H1 (cell line): Measurements from ENCODE around the gene TMEM245. TPM values are rescaled to one million over a fixed set of nuclear protein-coding genes. Genes with fewer than 3 reads are reported as not detected.

Experiments used
- CTCF ChIA-PET: fragments of 300-600 bp; sonication (Branson Sonifier 250); formaldehyde crosslinking; loops from one replicate; lab custom pipeline; 2021; ENCODE audit not compliant: partially characterized antibody; lab: Charles Lee
- POLR2A ChIA-PET: fragments of 300-600 bp; sonication (Branson Sonifier 250); formaldehyde crosslinking; loops from one replicate; lab custom pipeline; 2021; ENCODE audit warnings: inconsistent platforms; ENCODE audit not compliant: partially characterized antibody; lab: Charles Lee
- DNase-seq, 2 experiments: peaks; one replicate each; pipeline versions ENCODE4 v3.0.0 to v3.0.0-alpha.2; 2010 to 2022; ENCODE audit warnings: low spot score in 2 of 2, low read depth in 1 of 2, mixed read lengths in 1 of 2
- FAIRE-seq: peaks from 2 replicates; lab custom pipeline; 2011; peaks lifted over from hg19 to GRCh38; lab: Jason Lieb, UNC
- H2AFZ ChIP-seq: 2 replicates; pipeline ENCODE4 v1.8.1; 2012; ENCODE audit warnings: low read length, inconsistent platforms
- H2AK5ac ChIP-seq: 2 replicates; pipeline ENCODE4 v1.6.1; 2013; ENCODE audit warnings: low read depth, low read length
- H2BK120ac ChIP-seq: replicated peaks from 2 replicates; pipeline ENCODE3; 2013; ENCODE audit warnings: low read depth, low read length, inconsistent platforms
- H2BK12ac ChIP-seq: 2 replicates; pipeline ENCODE4 v1.6.1; 2013; ENCODE audit warnings: low read depth, low read length
- H2BK15ac ChIP-seq: 2 replicates; pipeline ENCODE4 v1.6.1; 2013; ENCODE audit warnings: low read length
- H2BK20ac ChIP-seq: 2 replicates; pipeline ENCODE4 v1.6.1; 2013; ENCODE audit warnings: low read length
- H2BK5ac ChIP-seq: 2 replicates; pipeline ENCODE4 v1.6.1; 2013; ENCODE audit warnings: low read depth, low read length
- H3K14ac ChIP-seq: 2 replicates; pipeline ENCODE4 v1.6.1; 2013; ENCODE audit warnings: inconsistent platforms; ENCODE audit not compliant: insufficient read length
- H3K18ac ChIP-seq: 2 replicates; pipeline ENCODE4 v1.6.1; 2013; ENCODE audit warnings: low read length; ENCODE audit errors: extremely low read depth
- H3K23ac ChIP-seq: 2 replicates; pipeline ENCODE4 v1.6.1; 2013; ENCODE audit warnings: inconsistent platforms; ENCODE audit not compliant: insufficient read length
- H3K23me2 ChIP-seq: 2 replicates; pipeline ENCODE4 v1.6.1; 2013; ENCODE audit warnings: low read depth, low read length
- H3K27ac ChIP-seq: 2 replicates; pipeline ENCODE4 v1.6.1; 2011; ENCODE audit warnings: low read depth, low read length, inconsistent platforms
- H3K27me3 ChIP-seq, 4 experiments: replicated peaks in 1 of 4; 1 replicate in 1 of 4; 2 replicates in 3 of 4; pipeline versions ENCODE4 v1.6.1 to v1.8.1; 2011 to 2013; ENCODE audit warnings: low read length in 3 of 4, mild to moderate bottlenecking in 3 of 4, inconsistent platforms in 2 of 4, mixed read lengths in 2 of 4, moderate library complexity in 1 of 4; ENCODE audit not compliant: control insufficient read depth in 3 of 4, insufficient read depth in 3 of 4; ENCODE audit errors: extremely low read depth in 1 of 4
- H3K36me3 ChIP-seq, 4 experiments: 2 replicates each; pipeline versions ENCODE4 v1.6.1 to v1.8.1; 2011 to 2013; ENCODE audit warnings: mild to moderate bottlenecking in 4 of 4, low read length in 3 of 4, moderate library complexity in 2 of 4, control low read depth in 1 of 4, inconsistent platforms in 1 of 4; ENCODE audit not compliant: insufficient read depth in 4 of 4, control insufficient read depth in 2 of 4
- H3K4ac ChIP-seq: replicated peaks from 2 replicates; pipeline ENCODE3; 2013; ENCODE audit warnings: low read length, low read depth, mixed read lengths, inconsistent platforms; ENCODE audit not compliant: insufficient read length
- H3K4me1 ChIP-seq, 4 experiments: replicated peaks in 1 of 4; 1 replicate in 1 of 4; 2 replicates in 3 of 4; pipeline versions ENCODE4 v1.6.1 to v1.8.1; 2011 to 2013; ENCODE audit warnings: low read length in 3 of 4, inconsistent platforms in 2 of 4, mixed read lengths in 1 of 4; ENCODE audit not compliant: insufficient read depth in 4 of 4, control insufficient read depth in 3 of 4
- H3K4me2 ChIP-seq, 2 experiments: 2 replicates each; pipeline versions ENCODE4 v1.6.1 to v1.8.1; 2011 to 2013; ENCODE audit warnings: low read depth in 2 of 2, low read length in 2 of 2, control low read depth in 1 of 2, inconsistent platforms in 1 of 2, mild to moderate bottlenecking in 1 of 2; ENCODE audit not compliant: insufficient read depth in 1 of 2
- H3K4me3 ChIP-seq, 4 experiments: fragments of 200-600, 300-600 bp in 1 of 4; sonication (generic), shearing (Covaris generic), sonication (Bioruptor Twin) in 1 of 4; 2 replicates each; pipeline versions ENCODE4 v1.5.1 to v1.8.1; 2011 to 2016; ENCODE audit warnings: low read length in 4 of 4, low read depth in 3 of 4, control low read depth in 2 of 4, inconsistent platforms in 2 of 4, mild to moderate bottlenecking in 2 of 4, mixed read lengths in 1 of 4, moderate library complexity in 1 of 4; ENCODE audit not compliant: insufficient read depth in 2 of 4; ENCODE audit errors: extremely low read depth in 1 of 4
- H3K56ac ChIP-seq: replicated peaks from 2 replicates; pipeline ENCODE3; 2013; ENCODE audit warnings: low read depth, mild to moderate bottlenecking, mixed read lengths, low read length, inconsistent platforms; ENCODE audit not compliant: insufficient read length
- H3K79me1 ChIP-seq: 2 replicates; pipeline ENCODE4 v1.6.1; 2013; ENCODE audit warnings: low read depth, low read length, control low read depth
- H3K79me2 ChIP-seq, 2 experiments: 2 replicates each; pipeline versions ENCODE4 v1.6.1 to v1.8.1; 2012 to 2013; ENCODE audit warnings: low read length in 2 of 2, mild to moderate bottlenecking in 2 of 2, inconsistent platforms in 1 of 2; ENCODE audit not compliant: insufficient read depth in 2 of 2, control insufficient read depth in 1 of 2
- H3K9ac ChIP-seq, 4 experiments: replicated peaks in 1 of 4; 1 replicate in 1 of 4; 2 replicates in 3 of 4; pipeline versions ENCODE4 v1.6.1 to v1.8.1; 2011 to 2013; ENCODE audit warnings: low read depth in 3 of 4, low read length in 3 of 4, control low read depth in 2 of 4, mild to moderate bottlenecking in 2 of 4, moderate library complexity in 2 of 4, inconsistent platforms in 1 of 4; ENCODE audit errors: extremely low read depth in 1 of 4
- H3K9me3 ChIP-seq, 2 experiments: 2 replicates each; pipeline versions ENCODE4 v1.6.1 to v1.8.1; 2012 to 2013; ENCODE audit warnings: mild to moderate bottlenecking in 2 of 2, moderate library complexity in 2 of 2, control low read depth in 1 of 2, inconsistent platforms in 1 of 2, low read depth in 1 of 2, low read length in 1 of 2, mixed read lengths in 1 of 2; ENCODE audit not compliant: insufficient read depth in 2 of 2
- H4K20me1 ChIP-seq, 2 experiments: replicated peaks in 1 of 2; 2 replicates each; pipeline versions ENCODE3 to v1.8.1; 2011 to 2013; ENCODE audit warnings: inconsistent platforms in 2 of 2, low read length in 2 of 2, mild to moderate bottlenecking in 1 of 2; ENCODE audit not compliant: insufficient read depth in 2 of 2, control insufficient read depth in 1 of 2
- H4K5ac ChIP-seq: 2 replicates; pipeline ENCODE4 v1.6.1; 2013; ENCODE audit warnings: low read length, low read depth, mixed read lengths, inconsistent platforms; ENCODE audit not compliant: insufficient read length
- H4K8ac ChIP-seq: 2 replicates; pipeline ENCODE4 v1.8.0; 2013; ENCODE audit warnings: mild to moderate bottlenecking, moderate library complexity, low read length, inconsistent platforms; ENCODE audit not compliant: insufficient read depth; ENCODE audit errors: extremely low read depth
- H4K91ac ChIP-seq: replicated peaks from 2 replicates; pipeline ENCODE3; 2013; ENCODE audit warnings: low read length, mixed read lengths, inconsistent platforms; ENCODE audit not compliant: insufficient read length
- KDM5A ChIP-seq: fragments of 200-600 bp; IDR thresholded peaks from 2 replicates; pipeline ENCODE4 v1.7.1; 2012; ENCODE audit warnings: mild to moderate bottlenecking, low read length, inconsistent platforms, mixed read lengths
- polyA plus RNA-seq, 7 experiments: library from polyadenylated mRNA; depleted of rRNA in 3 of 7; stranded (reverse) in 5 of 7; unstranded in 2 of 7; fragments of >200 nt in 5 of 7; fragments of 200-250 nt in 2 of 7; gene quantifications; 1 replicate in 5 of 7; 2 replicates in 1 of 7; 4 replicates in 1 of 7; pipeline versions ENCODE4 v1.2.1 to v1.2.3, GENCODE V29; 2011 to 2013; ENCODE audit warnings: missing spikeins in 2 of 7, mixed read lengths in 2 of 7
- total RNA-seq: library from RNA; stranded (reverse); fragmentation: NEBNext Ultra II Directional; extraction: Animal tissue kit (Norgen Biotek cat#: 25700); gene quantifications from 2 replicates; pipeline ENCODE4 v1.2.1, GENCODE V29; 2021
- TF ChIP-seq, protein P1 (sequence below): IDR thresholded peaks from 2 replicates; pipeline ENCODE4 v1.6.1; 2011; ENCODE audit warnings: low read length, improper control_type of control experiment

TMEM245 gene
- total and polyA plus RNA-seq, 2 of the 8 experiments (the other 6 are each of a cell fraction or from before 2014, with no cell fraction given), result 44.3 to 45.8 TPM

DNA sequence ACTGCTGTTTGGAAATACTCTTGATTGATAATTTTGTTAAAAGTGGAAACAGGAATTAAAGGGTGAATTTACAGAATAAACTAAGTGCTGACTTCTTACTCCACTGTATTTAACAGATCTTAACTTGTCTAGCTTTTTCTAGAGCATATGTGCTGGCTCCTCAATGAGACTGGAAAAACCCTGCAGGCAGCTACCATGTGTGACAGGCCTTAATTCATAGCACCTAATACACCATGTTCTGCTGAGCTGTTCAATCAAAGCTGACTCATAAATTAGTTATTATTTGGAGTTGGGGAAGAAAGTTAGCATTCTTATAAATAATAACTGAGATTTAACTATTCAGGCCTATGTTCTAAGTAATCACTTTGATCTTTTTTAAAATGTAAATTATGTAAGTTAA, 135.9 kb downstream of the TMEM245 start:
- FAIRE-seq (no peak), DNase-seq (no peak)
- no peak overlapping the region for H3K4me2 ChIP-seq
- H3K9ac ChIP-seq, result no peak overlapping the region
- ChIA-PET CTCF (no interaction called here), POLR2A (no interaction called here)
- no peaks in the 10 kb centered on the region for H3K79me1 ChIP-seq
- H3K27me3 ChIP-seq, result no peaks in the 10 kb centered on the region
- no peak overlapping the region for H3K27ac ChIP-seq
- no peak overlapping the region for H4K5ac ChIP-seq
- no peak overlapping the region for H4K8ac ChIP-seq
- H2AK5ac ChIP-seq, result no peak overlapping the region
- H2BK5ac ChIP-seq, result no peak overlapping the region
- H2BK15ac ChIP-seq, result no peak overlapping the region
- no peak overlapping the region for H3K56ac ChIP-seq
- H3K79me2 ChIP-seq, result no peaks in the 10 kb centered on the region
- H4K20me1 ChIP-seq, result no peaks in the 10 kb centered on the region
- H3K4me3 ChIP-seq, result no peak overlapping the region
- H3K4me1 ChIP-seq, result no peaks in the 10 kb centered on the region
- peaks cover 0 to 19% (median 12%) of the 10 kb centered on the region in 4 experiments; a peak in 5 of 8 replicates for H3K36me3 ChIP-seq
- no peaks in the 10 kb centered on the region for H3K9me3 ChIP-seq
- H2BK12ac ChIP-seq, result no peak overlapping the region
- H3K23ac ChIP-seq, result no peak overlapping the region
- H4K91ac ChIP-seq, result no peak overlapping the region
- no peak overlapping the region for H2BK20ac ChIP-seq
- no peak overlapping the region for H2BK120ac ChIP-seq
- no peak overlapping the region for H2AFZ ChIP-seq
- H3K23me2 ChIP-seq, result no peaks in the 10 kb centered on the region
- no peak overlapping the region for H3K4ac ChIP-seq
- no peak overlapping the region for H3K18ac ChIP-seq
- no peak overlapping the region for H3K14ac ChIP-seq
- no peak for TF ChIP-seq KDM5A
- TF ChIP-seq, protein P1, sequence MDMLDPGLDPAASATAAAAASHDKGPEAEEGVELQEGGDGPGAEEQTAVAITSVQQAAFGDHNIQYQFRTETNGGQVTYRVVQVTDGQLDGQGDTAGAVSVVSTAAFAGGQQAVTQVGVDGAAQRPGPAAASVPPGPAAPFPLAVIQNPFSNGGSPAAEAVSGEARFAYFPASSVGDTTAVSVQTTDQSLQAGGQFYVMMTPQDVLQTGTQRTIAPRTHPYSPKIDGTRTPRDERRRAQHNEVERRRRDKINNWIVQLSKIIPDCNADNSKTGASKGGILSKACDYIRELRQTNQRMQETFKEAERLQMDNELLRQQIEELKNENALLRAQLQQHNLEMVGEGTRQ, result no peak
